ENCODE data around the gene VASH2.
"Not testable (repeated sequence)": the region's sequence is repeated elsewhere in the genome, so short reads cannot be mapped to it uniquely, and the experiment has no call there.

The VASH2 gene

GRCh38 chr1:212982430-212983152 is 32.2 kb downstream of the VASH2 start:
- Histone ChIP-seq H3K4me3 (no peak overlapping the region), H3K27ac (no peak overlapping the region)
- TF ChIP-seq, protein P1, sequence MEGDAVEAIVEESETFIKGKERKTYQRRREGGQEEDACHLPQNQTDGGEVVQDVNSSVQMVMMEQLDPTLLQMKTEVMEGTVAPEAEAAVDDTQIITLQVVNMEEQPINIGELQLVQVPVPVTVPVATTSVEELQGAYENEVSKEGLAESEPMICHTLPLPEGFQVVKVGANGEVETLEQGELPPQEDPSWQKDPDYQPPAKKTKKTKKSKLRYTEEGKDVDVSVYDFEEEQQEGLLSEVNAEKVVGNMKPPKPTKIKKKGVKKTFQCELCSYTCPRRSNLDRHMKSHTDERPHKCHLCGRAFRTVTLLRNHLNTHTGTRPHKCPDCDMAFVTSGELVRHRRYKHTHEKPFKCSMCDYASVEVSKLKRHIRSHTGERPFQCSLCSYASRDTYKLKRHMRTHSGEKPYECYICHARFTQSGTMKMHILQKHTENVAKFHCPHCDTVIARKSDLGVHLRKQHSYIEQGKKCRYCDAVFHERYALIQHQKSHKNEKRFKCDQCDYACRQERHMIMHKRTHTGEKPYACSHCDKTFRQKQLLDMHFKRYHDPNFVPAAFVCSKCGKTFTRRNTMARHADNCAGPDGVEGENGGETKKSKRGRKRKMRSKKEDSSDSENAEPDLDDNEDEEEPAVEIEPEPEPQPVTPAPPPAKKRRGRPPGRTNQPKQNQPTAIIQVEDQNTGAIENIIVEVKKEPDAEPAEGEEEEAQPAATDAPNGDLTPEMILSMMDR (IDR thresholded peaks at IDR 0.05) = no peak
- DNase-seq (ENCODE audit: low spot score) = no peak

DNA sequence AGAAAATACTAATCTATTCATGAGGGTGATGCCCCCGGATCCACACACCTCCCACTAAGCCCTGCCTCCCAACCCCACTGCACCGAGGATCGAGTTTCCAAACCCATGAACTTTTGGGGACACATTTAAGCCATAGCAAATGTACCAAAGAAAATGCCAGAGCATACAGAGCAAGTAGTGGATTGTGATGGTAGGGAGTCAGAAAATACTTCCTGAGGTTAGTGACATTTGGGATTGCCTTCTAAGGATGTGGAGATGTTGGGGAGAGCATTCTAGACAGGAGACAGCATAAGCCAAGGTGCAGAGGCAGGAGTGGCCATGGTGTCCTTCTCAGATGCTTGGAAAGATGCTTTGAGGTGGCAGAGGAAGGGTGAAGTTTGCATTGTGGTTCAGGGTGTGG is 33.1 kb downstream of the VASH2 start:
- no peak overlapping the region for H3K4me3 ChIP-seq
- H3K27ac ChIP-seq = no peak overlapping the region
- DNase-seq (ENCODE audit: low spot score) = no peak
- TF ChIP-seq, protein P1 (IDR thresholded peaks at IDR 0.05) = no peak

DNA sequence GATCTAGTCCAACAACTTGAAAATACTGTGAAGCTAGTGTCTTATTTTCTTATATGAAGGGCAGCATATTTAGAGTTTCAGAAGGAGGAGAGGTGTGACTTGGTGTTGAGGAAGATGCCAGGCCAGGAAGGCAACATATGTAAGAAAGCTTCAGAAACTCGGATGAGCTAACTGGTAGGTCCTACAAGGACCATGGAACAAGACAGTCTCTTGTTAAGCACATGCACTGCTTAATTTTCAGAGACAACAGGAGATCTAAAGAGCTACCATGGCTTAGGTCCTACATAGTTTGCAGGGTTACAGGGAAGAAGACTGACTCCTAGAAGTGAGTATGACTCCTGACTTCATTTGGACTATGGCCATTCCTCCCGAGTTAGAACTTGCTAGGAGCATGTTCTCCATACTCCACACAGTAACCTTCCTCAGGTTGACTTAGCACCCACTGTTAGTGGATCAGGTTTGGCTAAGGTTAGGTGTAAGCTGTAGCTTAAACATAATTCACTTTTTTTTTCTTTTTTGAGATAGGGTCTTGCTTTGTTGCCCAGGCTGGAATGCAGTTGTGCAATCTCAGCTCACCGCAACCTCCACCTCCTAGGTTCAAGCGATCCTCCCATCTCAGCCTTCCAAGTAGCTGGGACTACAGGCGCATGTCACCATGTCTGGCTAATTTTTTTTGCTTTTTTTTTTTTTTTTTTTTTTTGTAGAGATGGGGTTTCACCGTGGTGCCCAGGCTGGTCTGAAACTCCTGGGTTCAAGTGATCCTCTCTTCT is 34.4 kb downstream of the VASH2 start:
- Histone ChIP-seq H3K4me3 (no peak overlapping the region), H3K27ac (no peak overlapping the region)
- no peak for DNase-seq (ENCODE audit: low spot score)
- TF ChIP-seq, protein P1 (IDR thresholded peaks at IDR 0.05) = no peak

- no peak for DNase-seq (ENCODE audit: low spot score)
- Histone ChIP-seq H3K4me3 (no peak overlapping the region), H3K27ac (no peak overlapping the region)
- TF ChIP-seq, protein P1 (IDR thresholded peaks at IDR 0.05) = no peak
These were observed 36.2 kb downstream of the VASH2 start for GRCh38 chr1:212986551-212986950.

DNA sequence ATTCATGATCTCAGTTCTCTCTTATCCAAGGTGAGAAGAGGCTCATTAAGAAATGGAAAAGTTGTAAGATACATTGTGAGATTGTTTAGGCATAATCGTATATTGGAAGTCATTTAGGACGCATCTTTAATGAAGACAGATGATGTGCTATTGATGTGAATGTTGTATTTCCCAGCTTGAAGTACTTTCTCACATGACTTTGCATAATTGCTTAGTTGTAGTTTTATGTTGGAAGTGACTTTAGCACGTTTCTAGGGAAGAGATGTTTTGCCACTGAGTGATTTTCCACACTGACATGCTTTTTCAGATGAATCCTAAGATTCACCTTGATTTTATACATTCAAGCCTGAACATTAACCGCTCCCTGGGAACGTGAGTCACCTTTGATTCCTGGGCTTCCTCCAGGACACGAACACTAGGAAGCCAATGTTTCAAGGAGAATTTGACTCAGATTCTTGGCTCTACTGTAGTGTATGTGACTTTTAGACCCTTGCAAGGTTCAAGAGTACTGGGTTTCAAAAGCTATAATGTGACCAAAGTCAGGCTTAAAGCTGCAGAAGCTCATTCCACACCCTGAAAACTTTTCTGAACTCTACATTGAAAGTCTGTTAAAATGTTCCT is 37.5 kb downstream of the VASH2 start:
- Histone ChIP-seq H3K4me3 (no peak overlapping the region), H3K27ac (no peak overlapping the region)
- TF ChIP-seq, protein P1 (IDR thresholded peaks at IDR 0.05) = no peak
- no peak for DNase-seq (ENCODE audit: low spot score)

GRCh38 chr1:212990276-212990675 is 39.9 kb downstream of the VASH2 start:
- no peak for DNase-seq (ENCODE audit: low spot score)
- TF ChIP-seq, protein P1 (IDR thresholded peaks at IDR 0.05) = no peak
- H3K27ac ChIP-seq = no peak overlapping the region
- H3K4me3 ChIP-seq = no peak overlapping the region

GRCh38 chr1:212993960-212994359 is 43.6 kb downstream of the VASH2 start:
- H3K27ac ChIP-seq; H3K4me3 ChIP-seq; DNase-seq (ENCODE audit: low spot score): not testable (repeated sequence)

Data from coronary artery (tissue), 2 donors.